Activated naive CD4-positive, alpha-beta T cell treated with anti-CD3 and anti-CD28 coated beads, Interleukin-2, amount 50 U/mL, for 72 hours (primary cell): Measurements from ENCODE around the gene JRKL. TPM values are rescaled to one million over a fixed set of nuclear protein-coding genes. Genes with fewer than 3 reads are reported as not detected.

Experiments
- total RNA-seq, 2 donors: library from RNA; stranded (reverse); gene quantifications; one replicate each; pipeline ENCODE4 v1.2.3, GENCODE V29; 2022

The JRKL gene
- total RNA-seq, 2 donors from 2014 or later: 10.0 to 16.1 TPM

Other genes starting within 250 kb of the JRKL start
- gene MAML2, start 46.8 kb upstream of the JRKL start, total RNA-seq: 10 to 100 TPM; 26.5 to 27.9 TPM
- gene CCDC82, start 101 bp upstream of the JRKL start, total RNA-seq: 10 to 100 TPM; 33.3 to 58.6 TPM